Fibroblast of upper back skin (primary cell): ENCODE results near the gene PNPLA6.
"Not testable (repeated sequence)": the region's sequence is repeated elsewhere in the genome, so short reads cannot be mapped to it uniquely, and the experiment has no call there.

ENCODE experiments used
- DNase-seq: peaks from one replicate; pipeline ENCODE4 v3.0.0-alpha.2; 2013

The PNPLA6 gene

GRCh38 chr19:7533925-7534480 is 1.5 kb upstream of the PNPLA6 start:
- DNase-seq, result peak; percentile 85

- DNase-seq, result peak; percentile 84
Measured at GRCh38 chr19:7534531-7535046, 928 bp upstream of the PNPLA6 start.

GRCh38 chr19:7535998-7536695 is 630 bp downstream of the PNPLA6 start:
- no peak for DNase-seq

- not testable (repeated sequence) for DNase-seq
Measured at GRCh38 chr19:7538990-7539389, 3.5 kb downstream of the PNPLA6 start.

- DNase-seq, result no peak
Measured at GRCh38 chr19:7539827-7540425, 4.4 kb downstream of the PNPLA6 start.

GRCh38 chr19:7540761-7541474 is 5.4 kb downstream of the PNPLA6 start:
- peak; percentile 41 for DNase-seq

GRCh38 chr19:7541475-7541824 is 5.9 kb downstream of the PNPLA6 start:
- DNase-seq, result no peak

GRCh38 chr19:7541828-7542443 is 6.4 kb downstream of the PNPLA6 start:
- no peak for DNase-seq

GRCh38 chr19:7542556-7543348 is 7.2 kb downstream of the PNPLA6 start:
- DNase-seq, result no peak

GRCh38 chr19:7544626-7545025 is 9.1 kb downstream of the PNPLA6 start:
- DNase-seq, result no peak

GRCh38 chr19:7545300-7545699 is 9.8 kb downstream of the PNPLA6 start:
- no peak for DNase-seq

GRCh38 chr19:7545904-7546303 is 10.4 kb downstream of the PNPLA6 start:
- no peak for DNase-seq

- no peak for DNase-seq
Measured at GRCh38 chr19:7547159-7547558, 11.6 kb downstream of the PNPLA6 start.

- DNase-seq, result no peak
Measured at GRCh38 chr19:7549429-7550148, 14.1 kb downstream of the PNPLA6 start.

GRCh38 chr19:7550169-7550770 is 14.8 kb downstream of the PNPLA6 start:
- DNase-seq, result no peak

- DNase-seq, result peak; percentile 47
Measured at GRCh38 chr19:7550987-7551761, 15.7 kb downstream of the PNPLA6 start.

GRCh38 chr19:7552781-7553180 is 17.3 kb downstream of the PNPLA6 start:
- DNase-seq, result no peak

GRCh38 chr19:7554565-7554964 is 19.0 kb downstream of the PNPLA6 start:
- DNase-seq, result no peak

GRCh38 chr19:7554990-7555864 is 19.7 kb downstream of the PNPLA6 start:
- DNase-seq, result no peak
